ENCODE data around the gene FAM221B.

- TF ChIP-seq YY1 (IDR thresholded peaks at IDR 0.05; ENCODE audit: insufficient read depth, insufficient read length) = no peak
- TF ChIP-seq ZNF274 (IDR thresholded peaks at IDR 0.05; ENCODE audit: low read depth, low read length) = no peak
Observed at GRCh38 chr9:35795695-35796094, 32.8 kb downstream of the FAM221B start.

All from NT2/D1 (cell line).